ENCODE results near the gene CEP72.

GRCh38 chr5:675871-676698 is 63.9 kb downstream of the CEP72 start:
- TF ChIP-seq CTCF (IDR thresholded peaks at IDR 0.05) (no peak), POLR2AphosphoS5 (IDR thresholded peaks at IDR 0.05) (no peak)

Measured in esophagus muscularis mucosa (tissue), 3 donors.